Measurements from ENCODE around the gene PRDM16. TPM values are rescaled to one million over a fixed set of nuclear protein-coding genes. Genes with fewer than 3 reads are reported as not detected.
"Not testable (repeated sequence)": the region's sequence is repeated elsewhere in the genome, so short reads cannot be mapped to it uniquely, and the experiment has no call there.

PRDM16 gene
- total RNA-seq, 1 donor from 2014 or later = 17.7 TPM

GRCh38 chr1:3164671-3165070, 95.7 kb downstream of the PRDM16 start:
- intact Hi-C loops (cut with micrococcal nuclease) = no loop called here
- DNase-seq = no peak
- peak; percentile 8 for ATAC-seq

GRCh38 chr1:3165189-3165588, 96.2 kb downstream of the PRDM16 start:
- DNase-seq; intact Hi-C loops (cut with micrococcal nuclease); ATAC-seq: not testable (repeated sequence)

GRCh38 chr1:3166206-3166918, 97.4 kb downstream of the PRDM16 start:
- DNase-seq = no peak
- no peak for ATAC-seq
- intact Hi-C loops (cut with micrococcal nuclease) = no loop called here

- DNase-seq = no peak
- ATAC-seq = no peak
Observed at GRCh38 chr1:3167255-3167654, 98.3 kb downstream of the PRDM16 start.

GRCh38 chr1:3168678-3169077, 99.7 kb downstream of the PRDM16 start:
- ATAC-seq (no peak), DNase-seq (no peak)
- intact Hi-C loops (cut with micrococcal nuclease) = no loop called here

More at GRCh38 chr1:3167255-3167654, 98.3 kb downstream of the PRDM16 start:
- intact Hi-C loops (cut with micrococcal nuclease) = no loop called here

GRCh38 chr1:3169665-3170356, 100.8 kb downstream of the PRDM16 start:
- intact Hi-C loops (cut with micrococcal nuclease) = no loop called here
- DNase-seq = no peak
- ATAC-seq = no peak

- peak; percentile 91 for DNase-seq
- ATAC-seq = peak; percentile 86
- intact Hi-C loops (cut with micrococcal nuclease) = no loop called here
Observed at GRCh38 chr1:3170561-3171453, 101.8 kb downstream of the PRDM16 start.

- no peak for DNase-seq
- no peak for ATAC-seq
- intact Hi-C loops (cut with micrococcal nuclease) = no loop called here
Observed at GRCh38 chr1:3171761-3172160, 102.8 kb downstream of the PRDM16 start.

GRCh38 chr1:3172431-3173380, 103.7 kb downstream of the PRDM16 start:
- intact Hi-C loops (cut with micrococcal nuclease) = no loop called here
- ATAC-seq = no peak
- no peak for DNase-seq

GRCh38 chr1:3173381-3173980, 104.5 kb downstream of the PRDM16 start:
- intact Hi-C loops (cut with micrococcal nuclease) = no loop called here
- DNase-seq = no peak
- no peak for ATAC-seq

- intact Hi-C loops (cut with micrococcal nuclease) = no loop called here
- DNase-seq = peak; percentile 83
- peak; percentile 62 for ATAC-seq
Observed at GRCh38 chr1:3174487-3175247, 105.7 kb downstream of the PRDM16 start.

GRCh38 chr1:3175486-3175885, 106.5 kb downstream of the PRDM16 start:
- no peak for DNase-seq
- intact Hi-C loops (cut with micrococcal nuclease) = no loop called here
- no peak for ATAC-seq

GRCh38 chr1:3176028-3176427, 107.0 kb downstream of the PRDM16 start:
- intact Hi-C loops (cut with micrococcal nuclease) = no loop called here
- ATAC-seq = no peak
- DNase-seq = no peak

- DNase-seq (no peak), ATAC-seq (no peak)
- intact Hi-C loops (cut with micrococcal nuclease) = no loop called here
Observed at GRCh38 chr1:3176820-3177219, 107.8 kb downstream of the PRDM16 start.

GRCh38 chr1:3178279-3178678, 109.3 kb downstream of the PRDM16 start:
- ATAC-seq (no peak), DNase-seq (no peak)
- intact Hi-C loops (cut with micrococcal nuclease) = no loop called here

- intact Hi-C loops (cut with micrococcal nuclease) = no loop called here
- ATAC-seq = no peak
- no peak for DNase-seq
Observed at GRCh38 chr1:3179471-3179870, 110.5 kb downstream of the PRDM16 start.

- no peak for DNase-seq
- intact Hi-C loops (cut with micrococcal nuclease) = no loop called here
Observed at GRCh38 chr1:3180915-3181314, 111.9 kb downstream of the PRDM16 start.

GRCh38 chr1:3181956-3182355, 113.0 kb downstream of the PRDM16 start:
- intact Hi-C loops (cut with micrococcal nuclease) = no loop called here
- DNase-seq (no peak), ATAC-seq (no peak)

More at GRCh38 chr1:3180915-3181314, 111.9 kb downstream of the PRDM16 start:
- ATAC-seq = no peak

Data from left ventricle myocardium superior (tissue), 1 donor.